Activated CD4-positive, alpha-beta T cell treated with anti-CD3 and anti-CD28 coated beads, Interleukin-2, amount 10 ng/mL, durations not matched to agents 7 days and 5 days (primary cell): ENCODE results near the gene ITPRID2. TPM values are rescaled to one million over a fixed set of nuclear protein-coding genes. Genes with fewer than 3 reads are reported as not detected.
A peak's percentile ranks its signal among the peaks of the same experiment; 100 is the strongest.

Experiments used
- CTCF ChIA-PET: fragments of 350-600 bp; sonication (Branson Sonifier 250); formaldehyde crosslinking; loops from one replicate; lab custom pipeline; 2021; ENCODE audit warnings: antibody characterized with exemption; lab: Charles Lee
- POLR2A ChIA-PET: fragments of 350-600 bp; sonication (Branson Sonifier 250); formaldehyde crosslinking; loops from one replicate; lab custom pipeline; 2021; ENCODE audit warnings: antibody characterized with exemption; lab: Charles Lee
- DNase-seq: peaks from one replicate; pipeline ENCODE4 v3.0.0-alpha.2; 2020
- H3K27ac Mint-ChIP-seq: one replicate; pipeline ENCODE4 v1.8.0; 2021; ENCODE audit warnings: mild to moderate bottlenecking, moderate library complexity, mixed read lengths
- H3K27me3 Mint-ChIP-seq: one replicate; pipeline ENCODE4 v1.8.0; 2021; ENCODE audit warnings: mixed read lengths
- H3K36me3 Mint-ChIP-seq: one replicate; pipeline ENCODE4 v1.8.0; 2021; ENCODE audit warnings: low read depth, mixed read lengths
- H3K4me1 Mint-ChIP-seq: one replicate; pipeline ENCODE4 v1.8.0; 2021; ENCODE audit warnings: mixed read lengths
- H3K4me3 Mint-ChIP-seq: one replicate; pipeline ENCODE4 v1.8.0; 2021; ENCODE audit warnings: mild to moderate bottlenecking, moderate library complexity, mixed read lengths
- H3K9me3 Mint-ChIP-seq: one replicate; pipeline ENCODE4 v1.8.0; 2021; ENCODE audit warnings: mixed read lengths
- total RNA-seq, 2 experiments: library from RNA; stranded (reverse); gene quantifications; one replicate each; pipeline ENCODE4 v1.2.3, GENCODE V29; 2021

Gene ITPRID2
- total RNA-seq, 2 experiments from 2014 or later: 56.9 to 68.3 TPM

DNA sequence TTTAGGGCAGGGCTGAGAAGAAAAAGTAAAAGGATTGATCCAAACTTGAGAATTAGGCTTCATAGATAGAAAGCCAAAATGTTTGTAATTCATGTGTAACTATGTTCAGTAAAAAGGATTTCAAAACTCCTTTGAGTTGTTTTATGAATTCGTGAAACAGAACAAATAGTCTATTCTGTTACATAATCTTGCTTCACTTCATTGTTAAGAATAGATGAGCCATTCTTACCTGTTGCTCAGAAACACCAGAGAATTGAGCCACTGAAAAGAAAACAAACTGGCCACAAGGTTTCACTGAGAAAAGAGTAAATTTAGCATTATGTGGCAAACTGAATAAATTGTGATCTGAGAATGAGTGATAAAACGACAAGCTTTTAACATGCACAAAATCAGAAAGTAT is 4.5 kb upstream of the ITPRID2 start:
- H3K9me3 Mint-ChIP-seq: no peaks in the 10 kb centered on the region
- CTCF ChIA-PET: interaction anchor here (1.6 kb wide), 1 partner anchor 8 kb away, joined by 3 read pairs; no protein-coding TSS in a partner anchor
- H3K27me3 Mint-ChIP-seq: peaks cover 50% of the 10 kb centered on the region
- POLR2A ChIA-PET: no interaction called here
- no peaks in the 10 kb centered on the region for H3K36me3 Mint-ChIP-seq
- no peak for DNase-seq
- peaks cover 6% of the 10 kb centered on the region for H3K4me1 Mint-ChIP-seq
- H3K4me3 Mint-ChIP-seq: no peak overlapping the region
- H3K27ac Mint-ChIP-seq: no peak overlapping the region

- peaks cover 27% of the 10 kb centered on the region for H3K4me1 Mint-ChIP-seq
- ChIA-PET POLR2A (no interaction called here), CTCF (no interaction called here)
- DNase-seq: no peak
- H3K9me3 Mint-ChIP-seq: no peaks in the 10 kb centered on the region
- H3K4me3 Mint-ChIP-seq: no peak overlapping the region
- H3K36me3 Mint-ChIP-seq: peaks cover 20% of the 10 kb centered on the region
- H3K27me3 Mint-ChIP-seq: peaks cover 38% of the 10 kb centered on the region
- H3K27ac Mint-ChIP-seq: no peak overlapping the region
Measured at GRCh38 chr2:181889776-181890175, 1.8 kb upstream of the ITPRID2 start.

GRCh38 chr2:181890271-181890670 is 1.3 kb upstream of the ITPRID2 start:
- Mint-ChIP-seq H3K4me3 (no peak overlapping the region), H3K4me1 (peaks cover 27% of the 10 kb centered on the region), H3K27ac (no peak overlapping the region), H3K27me3 (peaks cover 35% of the 10 kb centered on the region), H3K9me3 (no peaks in the 10 kb centered on the region), H3K36me3 (peaks cover 20% of the 10 kb centered on the region)
- POLR2A ChIA-PET: no interaction called here
- no peak for DNase-seq
- CTCF ChIA-PET: interaction anchor here (2.6 kb wide), 1 partner anchor 10 kb away, joined by 7 read pairs; no protein-coding TSS in a partner anchor

GRCh38 chr2:181891966-181892798 is 652 bp downstream of the ITPRID2 start:
- DNase-seq: peak; percentile 72
- peak overlapping the region; percentile 89 for H3K27ac Mint-ChIP-seq
- ChIA-PET CTCF (interaction anchor here (0.6 to 2.6 kb wide), 5 partner anchors 8 to 154 kb away, joined by 3 to 7 read pairs (median 3); no protein-coding TSS in a partner anchor), POLR2A (no interaction called here)
- peaks cover 37% of the 10 kb centered on the region for H3K4me1 Mint-ChIP-seq
- peak overlapping the region; percentile 91 for H3K4me3 Mint-ChIP-seq
- H3K27me3 Mint-ChIP-seq: peaks cover 21% of the 10 kb centered on the region
- H3K36me3 Mint-ChIP-seq: peaks cover 30% of the 10 kb centered on the region
- H3K9me3 Mint-ChIP-seq: no peaks in the 10 kb centered on the region

DNA sequence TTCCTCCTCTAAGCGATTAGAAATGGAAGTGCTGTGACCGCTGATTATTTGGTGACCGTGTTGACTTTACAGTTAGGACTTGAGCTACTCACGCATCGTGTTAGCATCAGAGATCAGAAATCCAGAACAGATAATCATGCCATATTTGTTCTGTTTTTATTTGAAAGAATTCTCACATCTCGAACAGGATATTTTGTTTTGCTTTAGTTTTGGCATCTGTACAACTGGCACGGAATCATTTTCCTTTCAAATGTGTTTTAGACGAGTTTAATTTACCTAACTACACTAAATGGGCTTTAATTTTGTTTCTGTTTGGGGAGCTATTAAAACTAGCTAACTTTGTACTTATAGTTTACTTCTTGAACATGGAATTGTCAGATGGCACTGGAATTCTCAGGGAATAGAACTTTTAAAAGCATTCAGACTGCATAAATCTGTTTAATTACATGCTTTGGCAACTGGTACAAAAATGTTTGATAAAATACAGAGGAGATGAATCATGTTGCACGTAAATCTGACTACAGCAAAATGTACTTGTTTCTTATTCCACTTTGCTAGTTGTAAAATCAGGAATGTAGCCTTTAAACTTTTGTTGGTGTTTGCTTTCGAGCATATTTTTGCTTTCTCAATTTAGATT is 1.4 kb downstream of the ITPRID2 start:
- POLR2A ChIA-PET: no interaction called here

DNA sequence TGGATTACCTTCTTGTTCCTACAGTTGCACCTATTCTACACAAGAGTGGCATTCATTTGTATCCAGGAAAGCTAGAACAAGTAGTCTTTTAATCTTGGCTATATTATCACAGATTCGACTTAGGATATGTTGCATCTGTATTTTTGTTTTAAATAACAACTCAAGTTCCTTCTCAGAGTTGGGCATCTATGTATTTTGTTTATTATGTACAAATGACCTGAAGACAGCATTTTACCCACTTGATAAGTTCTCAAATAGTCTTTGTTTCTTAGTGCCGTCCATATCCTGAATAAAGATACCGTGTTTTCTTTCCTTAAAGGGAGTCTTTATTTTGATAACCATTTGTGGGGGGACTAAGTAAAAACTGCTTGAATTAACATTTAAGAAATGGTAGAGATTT is 2.9 kb downstream of the ITPRID2 start:
- no peak for DNase-seq
- CTCF ChIA-PET: interaction anchor here (0.5 kb wide), 1 partner anchor 93 kb away, joined by 4 read pairs; no protein-coding TSS in a partner anchor
- Mint-ChIP-seq H3K27ac (no peak overlapping the region), H3K9me3 (no peaks in the 10 kb centered on the region), H3K36me3 (peaks cover 36% of the 10 kb centered on the region), H3K4me1 (peaks cover 43% of the 10 kb centered on the region), H3K4me3 (no peak overlapping the region), H3K27me3 (peaks cover 15% of the 10 kb centered on the region)
- POLR2A ChIA-PET: no interaction called here

More for the DNA sequence above, 1.4 kb downstream of the ITPRID2 start:
- Mint-ChIP-seq H3K36me3 (peaks cover 30% of the 10 kb centered on the region), H3K4me1 (peaks cover 37% of the 10 kb centered on the region), H3K4me3 (peak overlapping the region; percentile 91), H3K9me3 (no peaks in the 10 kb centered on the region), H3K27ac (peak overlapping the region; percentile 89), H3K27me3 (peaks cover 18% of the 10 kb centered on the region)
- no peak for DNase-seq
- CTCF ChIA-PET: interaction anchor here (0.6 to 2.6 kb wide), 5 partner anchors 8 to 155 kb away, joined by 3 to 7 read pairs (median 3); no protein-coding TSS in a partner anchor

GRCh38 chr2:181895818-181896217 is 4.3 kb downstream of the ITPRID2 start:
- no peak overlapping the region for H3K4me3 Mint-ChIP-seq
- H3K4me1 Mint-ChIP-seq: peaks cover 54% of the 10 kb centered on the region

DNA sequence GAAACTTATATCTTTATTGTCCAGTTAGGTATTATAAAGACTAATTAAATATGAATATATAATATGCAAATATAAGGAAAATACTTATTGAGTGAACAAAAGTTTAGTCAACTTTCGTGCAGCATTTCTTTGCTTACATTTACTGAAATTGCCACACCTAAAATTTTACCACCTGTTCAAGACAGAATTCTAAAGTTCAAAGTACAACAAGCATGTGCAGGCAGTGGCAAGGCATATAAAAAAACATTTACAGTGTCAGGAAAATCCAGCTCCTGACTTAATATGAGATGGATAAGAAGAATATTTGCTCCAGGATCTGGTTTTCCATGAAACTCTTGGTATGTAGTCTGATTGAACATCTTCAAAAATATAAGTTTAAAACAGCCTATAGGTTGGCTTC is 4.8 kb downstream of the ITPRID2 start:
- DNase-seq: no peak
- Mint-ChIP-seq H3K9me3 (no peaks in the 10 kb centered on the region), H3K36me3 (peaks cover 51% of the 10 kb centered on the region), H3K4me1 (peaks cover 51% of the 10 kb centered on the region), H3K27me3 (peaks cover under 1% of the 10 kb centered on the region), H3K27ac (no peak overlapping the region), H3K4me3 (no peak overlapping the region)
- POLR2A ChIA-PET: no interaction called here
- CTCF ChIA-PET: no interaction called here

More at GRCh38 chr2:181895818-181896217, 4.3 kb downstream of the ITPRID2 start:
- Mint-ChIP-seq H3K36me3 (peaks cover 49% of the 10 kb centered on the region), H3K27ac (no peak overlapping the region), H3K27me3 (peaks cover 3% of the 10 kb centered on the region), H3K9me3 (no peaks in the 10 kb centered on the region)
- ChIA-PET POLR2A (no interaction called here), CTCF (no interaction called here)
- DNase-seq: no peak

DNA sequence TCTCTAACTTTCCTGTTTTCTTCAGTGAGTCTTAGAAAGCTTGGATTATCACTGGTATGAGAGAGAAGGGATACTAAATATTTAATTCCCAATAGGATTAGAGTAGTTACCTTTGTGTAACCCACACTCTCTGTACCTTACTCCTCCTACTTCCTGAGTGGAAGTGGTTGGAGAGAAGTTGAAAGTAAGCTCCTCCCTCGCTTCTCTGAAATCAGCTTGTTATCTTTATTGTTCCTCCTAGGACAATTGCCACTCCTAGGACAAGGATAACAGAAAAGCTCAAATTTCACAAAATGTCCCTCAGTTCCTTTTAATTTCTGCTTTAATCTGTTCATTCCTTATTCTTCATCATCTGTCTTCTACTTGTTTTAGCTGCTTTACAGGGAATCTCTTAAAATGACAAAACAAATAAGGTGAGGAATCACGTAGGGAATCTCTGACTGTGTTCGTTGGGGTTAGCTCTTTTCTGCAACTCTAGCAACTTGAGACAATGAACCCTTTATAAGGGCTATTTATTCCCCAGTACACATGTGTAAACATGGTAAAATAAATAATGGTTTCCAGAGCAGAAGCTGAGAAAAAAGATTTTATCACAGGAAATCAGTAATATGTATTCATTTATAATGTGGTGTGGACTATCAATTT is 8.6 kb downstream of the ITPRID2 start:
- Mint-ChIP-seq H3K4me3 (no peak overlapping the region), H3K9me3 (no peaks in the 10 kb centered on the region), H3K36me3 (peaks cover 53% of the 10 kb centered on the region), H3K27me3 (no peaks in the 10 kb centered on the region), H3K27ac (no peak overlapping the region), H3K4me1 (peaks cover 38% of the 10 kb centered on the region)
- POLR2A ChIA-PET: no interaction called here
- CTCF ChIA-PET: interaction anchor here (0.6 to 2.4 kb wide), 2 partner anchors 8 to 21 kb away, joined by 3 to 7 read pairs; partner anchors contain the start of gene ITPRID2
- no peak for DNase-seq

GRCh38 chr2:181902625-181903024 is 11.1 kb downstream of the ITPRID2 start:
- H3K4me3 Mint-ChIP-seq: no peak overlapping the region
- DNase-seq: no peak
- H3K27me3 Mint-ChIP-seq: no peaks in the 10 kb centered on the region
- H3K27ac Mint-ChIP-seq: no peak overlapping the region
- ChIA-PET POLR2A (no interaction called here), CTCF (no interaction called here)
- peaks cover 51% of the 10 kb centered on the region for H3K36me3 Mint-ChIP-seq
- no peaks in the 10 kb centered on the region for H3K9me3 Mint-ChIP-seq
- peaks cover 35% of the 10 kb centered on the region for H3K4me1 Mint-ChIP-seq

DNA sequence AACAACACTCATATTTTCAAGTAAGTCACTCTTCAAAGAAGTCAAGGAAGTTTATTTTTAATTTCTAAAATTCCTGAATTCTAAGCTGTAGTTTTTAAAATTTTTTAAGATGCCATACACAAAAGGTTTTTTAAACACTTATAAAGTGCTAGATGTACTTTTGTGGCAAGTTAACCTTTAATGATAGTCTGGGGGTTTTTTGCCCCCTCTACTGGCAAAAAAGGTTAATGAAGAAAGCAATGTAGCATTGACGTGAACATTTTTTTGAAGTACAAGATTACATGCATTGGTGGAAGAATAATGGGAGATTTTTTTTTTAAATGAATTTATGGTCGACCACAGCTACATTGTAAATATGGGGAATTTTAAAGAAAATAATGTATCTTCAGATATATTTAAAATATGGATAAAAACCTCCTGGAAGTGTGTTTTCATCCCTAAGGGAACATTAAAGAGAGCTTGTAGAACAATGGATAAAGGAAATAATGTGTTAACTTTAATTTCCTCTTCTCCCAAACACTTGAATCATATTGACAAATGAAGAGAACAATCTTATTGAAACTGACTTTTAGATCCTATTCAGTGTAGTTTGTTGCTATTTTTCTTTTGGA is 12.6 kb downstream of the ITPRID2 start:
- Mint-ChIP-seq H3K4me1 (peaks cover 33% of the 10 kb centered on the region), H3K36me3 (peaks cover 50% of the 10 kb centered on the region), H3K27ac (no peak overlapping the region), H3K9me3 (no peaks in the 10 kb centered on the region), H3K4me3 (no peak overlapping the region), H3K27me3 (no peaks in the 10 kb centered on the region)
- ChIA-PET POLR2A (no interaction called here), CTCF (interaction anchor here (0.9 to 1.3 kb wide), 5 partner anchors 11 to 189 kb away, joined by 3 to 8 read pairs (median 3); no protein-coding TSS in a partner anchor)
- peak; percentile 25 for DNase-seq

DNA sequence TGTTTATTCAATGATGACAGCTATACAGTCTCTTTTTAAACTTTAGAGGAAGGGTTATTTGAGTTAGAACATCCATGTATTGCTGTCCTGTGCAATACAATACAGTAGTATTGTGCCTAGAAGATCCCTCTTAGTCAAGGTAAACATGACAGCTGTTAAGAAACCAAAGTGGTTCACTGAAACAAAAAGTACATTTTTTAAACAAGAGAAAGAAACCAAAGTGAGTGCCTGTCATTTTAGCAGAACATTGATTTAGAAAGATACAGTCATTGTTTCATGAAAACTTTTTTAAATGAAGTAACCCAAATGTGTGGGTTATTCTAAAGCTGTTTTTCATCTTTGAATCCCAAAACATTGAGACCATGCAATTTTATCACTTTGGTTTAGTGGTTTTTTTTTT is 15.5 kb downstream of the ITPRID2 start:
- peaks cover 38% of the 10 kb centered on the region for H3K36me3 Mint-ChIP-seq
- no peak overlapping the region for H3K4me3 Mint-ChIP-seq
- no peaks in the 10 kb centered on the region for H3K9me3 Mint-ChIP-seq
- ChIA-PET CTCF (interaction anchor here (1.1 kb wide), 1 partner anchor 14 kb away, joined by 3 read pairs; no protein-coding TSS in a partner anchor), POLR2A (no interaction called here)
- H3K27ac Mint-ChIP-seq: no peak overlapping the region
- H3K4me1 Mint-ChIP-seq: peaks cover 18% of the 10 kb centered on the region
- DNase-seq: no peak
- H3K27me3 Mint-ChIP-seq: no peaks in the 10 kb centered on the region
